ENCODE measurements around the gene GPN1. TPM values are rescaled to one million over a fixed set of nuclear protein-coding genes. Genes with fewer than 3 reads are reported as not detected.

GPN1 gene
- total RNA-seq, 2 donors from 2014 or later = 23.4 to 27.6 TPM

DNA sequence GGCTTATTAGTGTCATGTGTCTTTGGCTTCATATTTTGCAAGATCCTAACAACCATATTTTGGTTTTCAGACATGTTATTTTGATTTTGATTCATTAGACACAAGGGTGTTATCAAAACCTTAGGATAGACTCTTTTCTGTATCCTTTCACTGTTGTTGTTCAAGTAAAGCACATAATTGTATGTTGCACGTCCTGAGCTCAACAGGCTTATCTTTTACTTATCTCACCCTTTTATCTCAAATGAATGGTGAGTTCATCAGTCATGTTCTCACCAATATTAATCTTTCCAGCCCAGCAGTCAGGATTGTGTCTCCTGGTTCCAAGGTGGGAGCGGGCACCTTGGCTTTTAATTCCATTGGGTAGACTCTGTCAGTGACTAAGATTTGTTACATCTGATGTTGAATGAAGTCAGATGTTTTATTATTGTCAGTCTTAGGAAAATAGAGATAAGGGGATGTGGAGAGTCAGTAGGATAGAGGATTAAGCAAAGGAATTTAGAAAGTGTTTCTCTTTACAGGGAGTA is 11.9 kb downstream of the GPN1 start:
- intact Hi-C loops (cut with DNase I) = no loop called here
- no peaks in the 10 kb centered on the region for H3K36me3 ChIP-seq
- H3K9me3 ChIP-seq = no peaks in the 10 kb centered on the region
- H3K27ac ChIP-seq = no peak overlapping the region
- no peaks in the 10 kb centered on the region for H3K4me1 ChIP-seq
- DNase-seq = no peak
- TF ChIP-seq, protein P1, sequence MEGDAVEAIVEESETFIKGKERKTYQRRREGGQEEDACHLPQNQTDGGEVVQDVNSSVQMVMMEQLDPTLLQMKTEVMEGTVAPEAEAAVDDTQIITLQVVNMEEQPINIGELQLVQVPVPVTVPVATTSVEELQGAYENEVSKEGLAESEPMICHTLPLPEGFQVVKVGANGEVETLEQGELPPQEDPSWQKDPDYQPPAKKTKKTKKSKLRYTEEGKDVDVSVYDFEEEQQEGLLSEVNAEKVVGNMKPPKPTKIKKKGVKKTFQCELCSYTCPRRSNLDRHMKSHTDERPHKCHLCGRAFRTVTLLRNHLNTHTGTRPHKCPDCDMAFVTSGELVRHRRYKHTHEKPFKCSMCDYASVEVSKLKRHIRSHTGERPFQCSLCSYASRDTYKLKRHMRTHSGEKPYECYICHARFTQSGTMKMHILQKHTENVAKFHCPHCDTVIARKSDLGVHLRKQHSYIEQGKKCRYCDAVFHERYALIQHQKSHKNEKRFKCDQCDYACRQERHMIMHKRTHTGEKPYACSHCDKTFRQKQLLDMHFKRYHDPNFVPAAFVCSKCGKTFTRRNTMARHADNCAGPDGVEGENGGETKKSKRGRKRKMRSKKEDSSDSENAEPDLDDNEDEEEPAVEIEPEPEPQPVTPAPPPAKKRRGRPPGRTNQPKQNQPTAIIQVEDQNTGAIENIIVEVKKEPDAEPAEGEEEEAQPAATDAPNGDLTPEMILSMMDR (IDR thresholded peaks at IDR 0.05) = no peak
- no peak overlapping the region for H3K9ac ChIP-seq (ENCODE audit: low read depth in 2 of 2, low read length in 2 of 2)
- H3K27me3 ChIP-seq = no peaks in the 10 kb centered on the region
- no peak overlapping the region for H3K4me3 ChIP-seq

DNA sequence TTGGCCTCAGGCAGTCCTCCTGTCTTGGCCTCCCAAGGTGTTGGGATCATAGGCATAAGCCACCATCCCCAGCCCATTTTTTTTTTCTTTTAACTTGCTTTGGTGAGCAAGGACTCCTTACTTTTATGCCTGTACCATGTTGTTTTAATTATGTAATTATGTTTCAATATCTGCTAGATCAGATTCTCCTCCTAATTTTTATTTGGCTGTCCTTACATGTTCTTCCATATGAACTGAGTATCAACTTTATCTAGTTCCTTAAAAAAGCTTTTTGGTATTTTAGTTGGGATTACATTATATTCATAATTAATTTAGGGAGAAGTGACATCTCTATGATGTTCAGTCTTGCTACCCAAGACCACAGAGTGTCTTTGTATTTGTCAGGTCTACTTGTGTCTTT is 16.3 kb downstream of the GPN1 start:
- Histone ChIP-seq H3K27ac (no peak overlapping the region), H3K4me3 (no peak overlapping the region), H3K9me3 (no peaks in the 10 kb centered on the region), H3K36me3 (peaks cover 6% of the 10 kb centered on the region), H3K9ac (ENCODE audit: low read depth in 2 of 2, low read length in 2 of 2) (no peak overlapping the region), H3K4me1 (no peaks in the 10 kb centered on the region), H3K27me3 (no peaks in the 10 kb centered on the region)
- TF ChIP-seq, protein P1 (IDR thresholded peaks at IDR 0.05) = no peak
- intact Hi-C loops (cut with DNase I) = no loop called here
- DNase-seq = no peak

DNA sequence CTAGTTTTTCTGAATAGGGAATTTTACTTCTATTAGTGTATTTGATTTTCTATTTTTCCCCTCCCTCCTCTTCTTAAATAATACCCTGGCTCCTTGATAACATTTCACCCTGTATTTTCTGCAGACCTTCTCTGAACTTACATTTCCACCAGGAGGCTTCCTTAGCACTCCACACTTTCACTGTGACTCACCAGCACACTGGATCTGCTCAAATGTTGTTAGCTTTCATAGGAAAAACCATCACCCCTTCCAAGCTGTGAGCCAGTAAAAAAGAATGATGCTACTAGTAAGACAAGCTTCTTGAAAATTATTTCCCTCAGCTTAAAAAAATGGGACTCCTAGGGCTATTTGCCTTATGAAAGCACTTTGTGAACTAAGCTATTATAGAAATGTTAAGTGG is 18.4 kb downstream of the GPN1 start:
- H3K27me3 ChIP-seq = no peaks in the 10 kb centered on the region
- TF ChIP-seq, protein P1 (IDR thresholded peaks at IDR 0.05) = no peak
- H3K9me3 ChIP-seq = no peaks in the 10 kb centered on the region
- no peak overlapping the region for H3K27ac ChIP-seq
- H3K36me3 ChIP-seq = peaks cover 8% of the 10 kb centered on the region
- no peak for DNase-seq
- no peak overlapping the region for H3K4me3 ChIP-seq
- intact Hi-C loops (cut with DNase I) = no loop called here
- no peaks in the 10 kb centered on the region for H3K4me1 ChIP-seq
- no peak overlapping the region for H3K9ac ChIP-seq (ENCODE audit: low read depth in 2 of 2, low read length in 2 of 2)

DNA sequence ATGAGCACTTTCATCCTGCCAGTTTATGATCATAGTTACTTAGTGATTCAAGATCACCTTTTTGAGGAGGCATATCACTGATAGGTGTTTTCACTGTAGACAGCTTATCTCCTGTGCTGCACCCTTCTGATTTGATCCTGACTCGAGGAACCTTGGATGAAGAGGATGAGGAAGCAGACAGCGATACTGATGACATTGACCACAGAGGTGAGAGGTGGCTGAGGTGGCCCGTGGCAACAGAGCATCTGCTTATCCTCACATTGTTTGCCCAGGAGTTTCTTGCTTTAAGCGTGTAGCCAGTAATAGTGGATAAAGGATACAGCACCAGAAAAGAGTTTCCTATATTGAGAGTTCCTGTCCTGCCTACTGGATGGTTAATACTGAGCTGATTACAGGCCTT is 18.9 kb downstream of the GPN1 start:
- DNase-seq = no peak
- H3K27me3 ChIP-seq = no peaks in the 10 kb centered on the region
- H3K36me3 ChIP-seq = peaks cover 9% of the 10 kb centered on the region
- no peaks in the 10 kb centered on the region for H3K4me1 ChIP-seq
- no peaks in the 10 kb centered on the region for H3K9me3 ChIP-seq
- H3K27ac ChIP-seq = no peak overlapping the region
- H3K4me3 ChIP-seq = no peak overlapping the region
- TF ChIP-seq, protein P1 (IDR thresholded peaks at IDR 0.05) = no peak
- intact Hi-C loops (cut with DNase I) = no loop called here
- no peak overlapping the region for H3K9ac ChIP-seq (ENCODE audit: low read depth in 2 of 2, low read length in 2 of 2)

DNA sequence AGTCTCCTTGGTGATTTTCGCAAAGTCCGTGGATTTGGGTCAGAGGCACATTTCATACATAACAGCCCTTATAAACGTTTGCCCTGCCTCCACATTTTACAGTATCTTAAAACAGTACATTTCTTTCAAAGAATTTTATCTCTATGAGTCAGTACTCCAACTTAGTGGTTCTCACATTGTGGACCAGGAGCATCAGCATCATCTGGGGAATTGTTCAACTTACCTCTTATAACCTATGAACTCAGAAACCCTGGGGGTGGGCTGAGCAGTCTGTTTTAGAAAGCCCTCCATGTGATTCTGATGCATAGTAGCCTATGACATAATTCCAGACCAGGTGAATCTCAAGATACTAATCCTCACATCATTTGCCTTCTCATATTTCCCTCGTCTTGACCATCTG is 22.2 kb downstream of the GPN1 start:
- DNase-seq = no peak

More for the DNA sequence above, 22.2 kb downstream of the GPN1 start:
- H3K27ac ChIP-seq = no peak overlapping the region
- TF ChIP-seq, protein P1 (IDR thresholded peaks at IDR 0.05) = no peak
- no peaks in the 10 kb centered on the region for H3K9me3 ChIP-seq
- no peak overlapping the region for H3K4me3 ChIP-seq
- H3K27me3 ChIP-seq = no peaks in the 10 kb centered on the region
- intact Hi-C loops (cut with DNase I) = no loop called here
- no peaks in the 10 kb centered on the region for H3K4me1 ChIP-seq
- peaks cover 9% of the 10 kb centered on the region for H3K36me3 ChIP-seq
- H3K9ac ChIP-seq (ENCODE audit: low read depth in 2 of 2, low read length in 2 of 2) = no peak overlapping the region
